DOHH2 (cell line): ENCODE measurements around the gene ATP12A.

ENCODE experiments used
- CTCF ChIP-seq: fragments of 200-600 bp; sonication (generic); IDR thresholded peaks from one replicate; pipeline ENCODE4 v1.5.1; 2014; ENCODE audit warnings: antibody characterized with exemption, mild to moderate bottlenecking, low read depth, low read length; ENCODE audit not compliant: poor library complexity, severe bottlenecking
- EZH2phosphoT487 ChIP-seq: fragments of 200-600 bp; sonication (generic); IDR thresholded peaks from 2 replicates; pipeline ENCODE4 v1.6.1; 2017; ENCODE audit warnings: borderline replicate concordance, mild to moderate bottlenecking, antibody characterized with exemption, low read length, moderate library complexity, mixed read lengths

DNA sequence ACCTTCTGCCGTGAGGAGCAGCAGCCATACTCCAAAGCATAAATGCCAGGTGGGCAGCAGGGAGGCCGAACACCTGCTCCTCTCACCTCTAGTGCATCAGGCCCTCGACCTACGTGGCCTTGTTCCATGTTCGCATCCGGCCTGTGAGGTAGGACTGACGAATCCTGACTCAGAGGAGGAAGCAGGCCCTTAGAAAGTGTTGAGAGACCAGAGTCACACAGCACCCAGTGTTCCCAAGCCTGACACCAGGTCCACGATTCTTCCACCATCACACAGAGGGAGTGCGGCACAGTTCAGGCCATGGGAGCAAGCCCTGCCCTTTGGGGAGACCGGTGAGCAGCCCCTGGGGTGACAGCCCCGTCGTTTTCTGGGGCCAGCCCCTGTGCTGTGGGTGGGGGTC, 14.7 kb downstream of the ATP12A start:
- no peak for TF ChIP-seq CTCF
- TF ChIP-seq EZH2phosphoT487: no peak
